Nephron (organoid): Measurements from ENCODE around the gene THAP7.

Experiments
- H3K27ac Mint-ChIP-seq, 3 experiments: 2 replicates each; pipeline ENCODE4 v1.8.0; 2020; ENCODE audit warnings: mixed read lengths in 3 of 3, mild to moderate bottlenecking in 2 of 3, moderate library complexity in 1 of 3
- H3K27me3 Mint-ChIP-seq: 2 replicates; pipeline ENCODE4 v1.8.0; 2021; ENCODE audit warnings: low read depth, mild to moderate bottlenecking, moderate library complexity, mixed read lengths
- H3K36me3 Mint-ChIP-seq: 2 replicates; pipeline ENCODE4 v1.8.0; 2020; ENCODE audit warnings: low read depth, mixed read lengths
- H3K4me1 Mint-ChIP-seq: 2 replicates; pipeline ENCODE4 v1.8.0; 2020; ENCODE audit warnings: mixed read lengths
- H3K4me3 Mint-ChIP-seq, 3 experiments: 2 replicates each; pipeline ENCODE4 v1.8.0; 2020; ENCODE audit warnings: mild to moderate bottlenecking in 3 of 3, mixed read lengths in 3 of 3, moderate library complexity in 2 of 3
- H3K9me3 Mint-ChIP-seq: 2 replicates; pipeline ENCODE4 v1.8.0; 2020; ENCODE audit warnings: mixed read lengths
- CTCF ChIP-seq, 3 experiments: fragments of 200-600 bp; sonication (generic); IDR thresholded peaks; one replicate each; pipeline ENCODE4 v1.5.0; 2021; ENCODE audit warnings: antibody characterized with exemption in 3 of 3; ENCODE audit not compliant: unreplicated experiment in 3 of 3

THAP7 gene

DNA sequence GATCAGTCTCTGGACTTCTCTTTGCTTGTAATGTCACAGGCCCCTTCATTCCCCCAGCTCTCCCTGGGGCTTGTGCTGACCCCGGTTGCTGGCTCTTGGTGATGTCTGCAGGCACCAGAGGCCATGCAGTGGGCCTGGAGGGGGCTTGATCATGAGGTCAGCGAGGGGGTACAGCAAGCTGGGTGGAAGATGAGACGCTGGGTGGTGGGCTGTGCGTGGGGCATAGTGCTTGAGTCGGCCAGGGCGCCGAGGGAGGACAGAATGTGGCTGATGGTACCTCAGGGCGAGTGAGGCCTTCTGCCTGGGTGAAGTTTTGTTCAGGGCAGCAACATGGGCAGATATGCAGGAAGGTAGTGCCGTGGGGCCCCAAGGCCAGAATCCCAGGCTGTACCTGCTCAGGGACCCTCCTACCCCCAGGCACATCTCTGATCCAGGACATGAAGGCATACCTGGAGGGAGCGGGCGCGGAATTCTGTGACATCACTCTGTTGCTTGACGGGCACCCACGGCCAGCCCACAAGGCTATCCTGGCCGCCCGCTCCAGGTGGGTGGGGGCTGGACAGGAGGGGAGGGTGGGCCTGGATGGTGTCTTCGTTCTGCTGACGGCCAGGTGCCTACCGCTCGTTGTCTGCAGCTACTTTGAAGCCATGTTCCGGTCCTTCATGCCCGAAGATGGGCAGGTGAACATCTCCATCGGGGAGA, 6.4 kb downstream of the THAP7 start:
- Mint-ChIP-seq H3K27me3 (no peaks in the 10 kb centered on the region), H3K4me3 (no peak overlapping the region), H3K4me1 (no peaks in the 10 kb centered on the region), H3K36me3 (peaks cover 9% of the 10 kb centered on the region), H3K27ac (no peak overlapping the region), H3K9me3 (no peaks in the 10 kb centered on the region)
- TF ChIP-seq CTCF (IDR thresholded peaks at IDR 0.05; ENCODE audit: unreplicated experiment in 3 of 3) = no peak

DNA sequence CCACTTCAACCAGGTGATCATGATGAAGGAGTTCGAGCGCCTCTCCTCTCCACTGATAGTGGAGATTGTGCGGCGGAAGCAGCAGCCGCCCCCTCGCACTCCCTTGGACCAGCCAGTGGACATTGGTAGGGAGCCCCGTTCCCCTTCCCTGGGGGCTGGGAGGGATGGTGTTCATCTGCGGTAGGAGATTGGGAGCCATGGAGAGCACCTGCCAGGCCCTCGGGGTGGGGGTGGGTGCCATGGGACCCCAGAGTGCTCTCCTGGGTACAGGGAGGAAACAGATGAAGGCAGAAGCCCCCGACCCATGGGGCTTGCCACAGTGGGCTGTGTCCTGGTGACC, 7.0 kb downstream of the THAP7 start:
- Mint-ChIP-seq H3K36me3 (peaks cover 9% of the 10 kb centered on the region), H3K4me3 (no peak overlapping the region), H3K27ac (no peak overlapping the region), H3K9me3 (no peaks in the 10 kb centered on the region), H3K4me1 (no peaks in the 10 kb centered on the region), H3K27me3 (no peaks in the 10 kb centered on the region)
- no peak for TF ChIP-seq CTCF (IDR thresholded peaks at IDR 0.05; ENCODE audit: unreplicated experiment in 3 of 3)

- Mint-ChIP-seq H3K27me3 (no peaks in the 10 kb centered on the region), H3K27ac (no peak overlapping the region), H3K4me1 (no peaks in the 10 kb centered on the region), H3K4me3 (no peak overlapping the region), H3K36me3 (peaks cover 9% of the 10 kb centered on the region), H3K9me3 (no peaks in the 10 kb centered on the region)
- TF ChIP-seq CTCF (IDR thresholded peaks at IDR 0.05; ENCODE audit: unreplicated experiment in 3 of 3) = no peak
Observed at GRCh38 chr22:20994128-20994901, 7.6 kb downstream of the THAP7 start.

DNA sequence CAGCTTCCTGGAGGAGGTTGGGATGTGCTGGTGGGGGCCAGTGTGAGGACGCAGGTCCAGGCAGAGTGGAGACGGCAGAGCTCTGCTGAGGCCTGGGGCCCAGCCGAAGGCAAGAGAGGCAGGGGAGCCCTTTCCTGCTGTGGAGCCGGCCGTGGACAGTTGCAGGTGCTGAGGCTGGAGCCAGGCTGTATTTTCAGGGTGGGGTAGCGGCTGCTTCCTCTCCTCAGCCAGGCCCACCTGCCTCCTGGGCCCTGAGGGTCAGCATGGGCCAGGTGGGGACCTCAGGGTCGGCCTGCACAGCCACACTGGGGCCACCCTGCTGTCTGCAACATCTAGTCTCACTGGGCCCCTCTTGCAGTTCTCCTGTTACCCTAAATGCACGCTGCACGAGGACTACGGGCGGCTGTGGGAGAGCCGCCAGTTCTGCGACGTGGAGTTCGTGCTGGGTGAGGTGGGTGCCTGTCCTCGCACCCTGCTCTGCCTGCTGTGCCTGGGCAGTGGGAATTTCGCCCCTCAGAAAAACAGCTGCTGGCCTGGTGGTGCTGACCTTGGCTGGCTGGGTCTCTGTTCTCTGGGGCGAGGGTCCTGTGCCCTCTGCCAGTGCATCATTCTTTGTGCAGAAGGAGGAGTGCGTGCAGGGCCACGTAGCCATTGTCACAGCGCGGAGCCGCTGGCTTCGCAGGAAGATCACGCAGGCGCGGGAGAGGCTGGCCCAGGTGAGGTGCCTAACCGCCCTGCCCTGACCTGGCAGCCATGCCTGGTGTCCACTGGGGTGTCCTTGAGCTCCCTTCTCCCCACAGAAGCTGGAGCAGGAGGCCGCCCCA, 8.4 kb downstream of the THAP7 start:
- no peak for TF ChIP-seq CTCF (IDR thresholded peaks at IDR 0.05; ENCODE audit: unreplicated experiment in 3 of 3)
- peaks cover 9% of the 10 kb centered on the region for H3K36me3 Mint-ChIP-seq
- H3K27me3 Mint-ChIP-seq = no peaks in the 10 kb centered on the region
- no peak overlapping the region for H3K4me3 Mint-ChIP-seq
- H3K9me3 Mint-ChIP-seq = no peaks in the 10 kb centered on the region
- no peaks in the 10 kb centered on the region for H3K4me1 Mint-ChIP-seq
- no peak overlapping the region for H3K27ac Mint-ChIP-seq

GRCh38 chr22:20992456-20993303, 9.2 kb downstream of the THAP7 start:
- Mint-ChIP-seq H3K27me3 (no peaks in the 10 kb centered on the region), H3K36me3 (peaks cover 11% of the 10 kb centered on the region), H3K4me1 (no peaks in the 10 kb centered on the region), H3K27ac (no peak overlapping the region), H3K4me3 (no peak overlapping the region), H3K9me3 (no peaks in the 10 kb centered on the region)
- TF ChIP-seq CTCF (IDR thresholded peaks at IDR 0.05; ENCODE audit: unreplicated experiment in 3 of 3) = no peak
